Duodenal mucosa (tissue), 2 donors: ENCODE data around the gene TSPYL1.

Experiments used
- H3K27ac ChIP-seq: one replicate; pipeline ENCODE4 v1.7.0; 2013; ENCODE audit warnings: low read depth, low read length
- H3K27me3 ChIP-seq, 2 donors: one replicate each; pipeline ENCODE4 v1.7.0; 2013; ENCODE audit warnings: low read length in 2 of 2, control low read depth in 1 of 2; ENCODE audit not compliant: insufficient read depth in 2 of 2, control insufficient read depth in 1 of 2
- H3K36me3 ChIP-seq, 2 donors: one replicate each; pipeline ENCODE4 v1.7.0; 2013; ENCODE audit warnings: low read length in 2 of 2, control low read depth in 1 of 2; ENCODE audit not compliant: insufficient read depth in 2 of 2, control insufficient read depth in 1 of 2
- H3K4me1 ChIP-seq, 2 donors: one replicate each; pipeline ENCODE4 v1.7.0; 2013; ENCODE audit warnings: low read length in 2 of 2, control low read depth in 1 of 2; ENCODE audit not compliant: insufficient read depth in 2 of 2, control insufficient read depth in 1 of 2
- H3K4me3 ChIP-seq, 2 donors: one replicate each; pipeline ENCODE4 v1.7.0; 2013; ENCODE audit warnings: low read length in 2 of 2, low read depth in 1 of 2
- H3K9ac ChIP-seq, 2 donors: one replicate each; pipeline ENCODE4 v1.7.0; 2013; ENCODE audit warnings: low read length in 2 of 2, low read depth in 1 of 2
- H3K9me3 ChIP-seq, 2 donors: one replicate each; pipeline ENCODE4 v1.7.0; 2013; ENCODE audit warnings: low read length in 2 of 2, control low read depth in 1 of 2; ENCODE audit not compliant: control insufficient read depth in 1 of 2

TSPYL1 gene

DNA sequence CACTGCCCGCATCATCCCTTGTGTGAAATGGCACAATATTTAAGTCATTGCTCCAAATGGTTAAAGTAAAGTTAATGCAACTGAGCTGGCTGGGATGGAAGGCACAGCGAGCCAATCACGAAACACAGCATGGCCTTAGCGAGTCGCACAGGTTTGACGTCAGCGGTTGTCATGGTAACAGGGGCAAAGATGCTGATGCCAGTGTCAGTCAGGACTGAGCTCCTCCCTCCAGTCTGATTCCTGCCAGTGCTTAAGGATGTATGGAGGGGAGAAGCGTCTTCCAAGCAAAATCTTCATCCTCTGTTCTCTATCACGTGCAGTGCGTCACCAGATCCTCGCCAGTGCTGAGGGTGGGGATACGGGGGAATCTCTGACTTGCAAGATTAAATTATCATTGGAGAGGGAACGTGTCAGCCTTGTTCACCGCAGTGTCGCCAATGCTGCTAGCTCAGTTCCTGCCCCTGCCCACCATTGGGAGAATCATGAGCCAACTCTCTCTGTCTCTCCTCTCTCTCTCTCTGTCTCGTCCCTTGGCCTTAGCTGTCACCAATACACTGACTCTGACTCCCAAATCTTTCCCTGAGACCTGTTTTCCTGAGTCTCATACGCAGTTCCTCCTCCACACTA lies 50.3 kb downstream of the TSPYL1 start:
- no peak overlapping the region for H3K4me3 ChIP-seq

More for the DNA sequence above, 50.3 kb downstream of the TSPYL1 start:
- no peak overlapping the region for H3K27ac ChIP-seq
- peaks cover 1 to 11% of the 10 kb centered on the region in 2 donors for H3K36me3 ChIP-seq
- no peak overlapping the region for H3K9ac ChIP-seq
- no peaks in the 10 kb centered on the region for H3K9me3 ChIP-seq
- H3K27me3 ChIP-seq, result no peaks in the 10 kb centered on the region
- H3K4me1 ChIP-seq, result no peaks in the 10 kb centered on the region
